Head of caudate nucleus (tissue), 42 donors: ENCODE measurements around the gene CYP27B1.

Experiments
- DNase-seq, 42 donors: peaks; one replicate each; pipeline versions ENCODE4 v3.0.0 to v3.0.0-alpha.2; 2020 to 2021; ENCODE audit warnings: mixed read lengths in 7 of 42
- intact Hi-C: fragments of 100-400 bp; cut with DNase I; formaldehyde crosslinking; loops from one replicate; pipeline ENCODE4 v1.15.0; 2022

The CYP27B1 gene

GRCh38 chr12:57766464-57767304 lies at the start of gene CYP27B1:
CYP27B1 (minus strand) TSS chr12:57767078; CDS start chr12:57767041, 37 bp downstream.
- intact Hi-C loops: no loop called here

GRCh38 chr12:57816001-57816854 lies 49.4 kb upstream of the CYP27B1 start:
- no peak for DNase-seq
- intact Hi-C loops: no loop called here

More at GRCh38 chr12:57766464-57767304, at the start of gene CYP27B1:
- no peak for DNase-seq

- DNase-seq: no peak
- intact Hi-C loops: no loop called here
These were observed 48.5 kb upstream of the CYP27B1 start for GRCh38 chr12:57815177-57816000.

- no peak for DNase-seq
- intact Hi-C loops: no loop called here
These were observed 47.3 kb upstream of the CYP27B1 start for GRCh38 chr12:57813971-57814772.

GRCh38 chr12:57813111-57813970 lies 46.5 kb upstream of the CYP27B1 start:
- no peak for DNase-seq
- intact Hi-C loops: no loop called here

- intact Hi-C loops: no loop called here
- peak in 2 of 42 donors; percentile 4 to 32 for DNase-seq
These were observed 44.3 kb upstream of the CYP27B1 start for GRCh38 chr12:57811028-57811755.

- peak in 1 of 42 donors; percentile 38 for DNase-seq
- intact Hi-C loops: no loop called here
These were observed 43.6 kb upstream of the CYP27B1 start for GRCh38 chr12:57810450-57810849.

- intact Hi-C loops: no loop called here
- no peak for DNase-seq
These were observed 42.5 kb upstream of the CYP27B1 start for GRCh38 chr12:57809425-57809824.

GRCh38 chr12:57808351-57808750 lies 41.5 kb upstream of the CYP27B1 start:
- no peak for DNase-seq
- intact Hi-C loops: no loop called here

- DNase-seq: no peak
- intact Hi-C loops: no loop called here
These were observed 40.4 kb upstream of the CYP27B1 start for GRCh38 chr12:57807285-57807684.

- intact Hi-C loops: no loop called here
- no peak for DNase-seq
These were observed 39.8 kb upstream of the CYP27B1 start for GRCh38 chr12:57806677-57807076.

GRCh38 chr12:57803319-57803893 lies 36.5 kb upstream of the CYP27B1 start:
- peak in 35 of 42 donors; percentile 19 to 77 (median 49) for DNase-seq
- intact Hi-C loops: no loop called here

- intact Hi-C loops: no loop called here
- DNase-seq: no peak
These were observed 35.7 kb upstream of the CYP27B1 start for GRCh38 chr12:57802607-57803006.

- intact Hi-C loops: no loop called here
- no peak for DNase-seq
These were observed 34.1 kb upstream of the CYP27B1 start for GRCh38 chr12:57800965-57801364.

- DNase-seq: no peak
- intact Hi-C loops: no loop called here
These were observed 31.1 kb upstream of the CYP27B1 start for GRCh38 chr12:57797933-57798332.

GRCh38 chr12:57796996-57797395 lies 30.1 kb upstream of the CYP27B1 start:
- DNase-seq: no peak
- intact Hi-C loops: no loop called here

- intact Hi-C loops: no loop called here
- DNase-seq: no peak
These were observed 28.5 kb upstream of the CYP27B1 start for GRCh38 chr12:57795354-57795753.
